Activated CD8-positive, alpha-beta memory T cell treated with anti-CD3 and anti-CD28 coated beads for 24 hours (primary cell): ENCODE measurements around the gene LHX5.

Source experiments
- DNase-seq: peaks from one replicate; pipeline ENCODE4 v3.0.0-alpha.2; 2020

The LHX5 gene

DNA sequence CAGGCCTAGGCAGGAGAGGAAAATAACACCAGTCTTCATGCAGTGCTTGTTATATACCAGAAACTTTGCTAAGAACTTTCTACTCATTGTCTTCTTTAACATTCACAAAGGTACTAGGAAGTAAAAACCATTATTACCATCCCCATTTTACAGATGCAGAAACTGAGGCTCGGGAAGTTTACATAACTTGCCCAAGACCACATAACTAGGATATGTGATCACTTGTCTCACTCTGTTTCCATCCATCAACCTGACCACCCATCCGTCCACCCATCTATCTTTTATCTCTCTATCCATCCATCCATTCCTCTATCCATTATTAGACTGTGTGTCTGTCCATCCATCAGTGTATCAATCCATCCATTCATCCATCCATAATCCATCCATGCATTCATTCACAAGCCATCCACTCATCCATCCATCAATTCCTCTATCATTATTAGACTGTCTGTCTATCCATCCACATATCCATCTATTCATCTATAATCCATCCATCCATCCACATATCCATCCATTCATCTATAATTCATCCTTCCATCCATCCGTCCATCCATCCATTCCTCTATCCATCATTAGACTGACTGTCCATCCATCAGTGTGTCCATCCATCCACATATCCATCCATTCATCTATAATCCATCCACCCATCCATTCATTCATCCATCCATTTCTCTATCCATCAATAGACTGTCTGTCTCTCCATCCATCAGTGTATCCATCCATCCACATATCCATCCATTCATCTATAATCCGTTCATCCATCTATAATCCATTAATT is 33.0 kb downstream of the LHX5 start:
- DNase-seq = no peak

- no peak for DNase-seq
These were observed 34.0 kb downstream of the LHX5 start for GRCh38 chr12:113437729-113438100.

GRCh38 chr12:113436993-113437728 is 34.5 kb downstream of the LHX5 start:
- no peak for DNase-seq

DNA sequence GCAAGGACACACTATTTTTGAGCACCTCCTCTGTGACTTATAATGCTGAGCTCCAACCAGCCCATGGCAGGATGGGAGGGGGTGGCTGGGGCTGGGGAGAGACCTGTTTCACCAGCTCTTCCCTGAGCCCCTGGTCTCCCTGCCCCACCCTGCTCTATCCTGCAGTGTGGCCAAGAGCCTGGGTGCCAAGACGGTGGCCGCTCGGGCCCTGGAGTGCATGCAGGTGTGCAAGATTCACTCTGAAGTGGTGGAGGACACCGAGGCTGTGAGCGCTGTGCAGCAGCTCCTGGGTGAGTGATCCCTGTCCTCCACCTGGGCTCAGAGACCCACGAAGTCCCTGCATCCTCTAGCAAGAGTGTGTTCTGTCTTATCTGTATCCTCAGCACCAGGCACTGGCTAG is 35.1 kb downstream of the LHX5 start:
- DNase-seq = no peak

- DNase-seq = no peak
These were observed 36.3 kb downstream of the LHX5 start for GRCh38 chr12:113435367-113435766.

- no peak for DNase-seq
These were observed 38.7 kb downstream of the LHX5 start for GRCh38 chr12:113432986-113433385.

DNA sequence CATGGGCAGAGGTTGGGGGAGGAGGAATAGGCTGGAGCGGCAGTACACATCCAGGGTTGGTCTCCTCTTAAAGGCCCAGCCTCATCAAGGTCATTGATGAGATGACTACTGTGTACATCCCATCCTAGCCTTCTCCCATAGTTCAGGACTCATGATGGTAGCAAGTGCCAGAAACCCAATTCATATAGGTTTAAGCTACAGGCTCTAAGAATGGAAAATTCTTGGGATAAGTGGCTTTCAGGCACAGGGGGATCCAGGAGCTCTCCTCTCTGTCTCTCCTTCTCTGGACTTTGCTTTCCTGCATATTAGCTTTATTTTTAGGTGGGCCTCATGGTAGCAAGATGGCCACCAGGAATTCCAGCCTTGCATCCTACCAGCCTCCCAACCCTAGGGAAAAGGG is 43.2 kb downstream of the LHX5 start:
- DNase-seq = no peak

GRCh38 chr12:113427882-113428281 is 43.8 kb downstream of the LHX5 start:
- DNase-seq = no peak

GRCh38 chr12:113425960-113426453 is 45.7 kb downstream of the LHX5 start:
- DNase-seq = no peak

DNA sequence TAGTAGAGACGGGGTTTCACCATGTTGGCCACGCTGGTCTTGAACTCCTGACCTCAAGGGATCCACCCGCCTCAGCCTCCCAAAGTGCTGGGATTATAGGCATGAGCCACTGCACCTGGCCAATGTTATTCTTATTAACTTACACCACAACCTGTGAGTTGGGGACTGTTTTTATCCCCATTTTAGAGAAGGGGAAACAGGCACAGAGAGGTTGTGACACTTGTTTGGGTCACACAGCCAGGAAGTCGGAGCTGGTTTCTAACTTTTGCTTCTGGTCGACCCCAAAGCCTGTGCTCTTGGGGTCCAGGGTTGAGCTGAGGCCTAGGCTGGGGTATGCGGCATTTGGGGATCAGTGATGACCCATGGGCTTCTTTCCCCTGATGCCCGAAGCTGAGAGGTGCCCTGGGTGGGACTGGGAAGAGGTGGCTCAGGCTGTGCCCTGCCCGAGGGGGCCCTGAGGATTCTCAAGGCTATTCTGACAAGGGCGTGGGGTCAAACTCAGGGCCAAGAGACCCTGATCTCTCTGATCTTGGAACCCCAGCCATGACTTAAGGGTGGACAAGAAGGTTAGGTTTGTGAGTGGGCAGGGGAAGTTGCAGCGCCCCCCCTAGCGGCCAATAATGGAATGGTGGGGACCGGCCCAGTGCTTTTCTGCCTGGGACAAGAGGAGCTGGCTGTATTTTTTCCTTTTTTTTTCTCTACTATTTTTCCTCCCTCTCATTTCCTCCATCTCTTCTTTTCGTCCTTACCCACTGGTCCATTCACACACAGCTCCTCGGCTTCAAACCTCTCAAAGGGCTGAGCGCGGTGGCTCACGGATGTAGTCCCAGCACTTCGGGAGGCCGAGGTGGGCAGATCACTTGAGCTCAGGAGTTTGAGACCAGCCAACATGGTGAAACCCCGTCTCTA is 46.5 kb downstream of the LHX5 start:
- peak; percentile 79 for DNase-seq

DNA sequence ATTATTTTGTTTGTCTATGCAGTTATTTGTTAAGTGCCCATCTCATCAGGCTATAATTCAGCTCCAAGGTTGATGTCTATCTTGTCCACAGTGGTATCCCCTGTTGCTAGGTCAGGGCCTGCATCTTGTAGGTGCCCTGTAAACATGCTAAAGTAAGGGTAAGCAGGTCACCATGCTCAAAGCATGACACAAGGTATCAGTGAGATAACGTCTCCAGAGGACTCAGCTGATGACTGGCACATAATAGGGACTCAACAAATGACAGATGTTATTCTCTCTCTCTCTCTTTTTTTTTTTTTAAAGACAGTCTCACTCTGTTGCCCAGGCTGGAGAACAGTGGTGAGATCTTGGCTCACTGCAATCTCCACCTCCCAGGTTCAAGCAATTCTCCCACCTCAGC is 47.2 kb downstream of the LHX5 start:
- DNase-seq = no peak

GRCh38 chr12:113422886-113423669 is 48.6 kb downstream of the LHX5 start:
- DNase-seq = no peak

DNA sequence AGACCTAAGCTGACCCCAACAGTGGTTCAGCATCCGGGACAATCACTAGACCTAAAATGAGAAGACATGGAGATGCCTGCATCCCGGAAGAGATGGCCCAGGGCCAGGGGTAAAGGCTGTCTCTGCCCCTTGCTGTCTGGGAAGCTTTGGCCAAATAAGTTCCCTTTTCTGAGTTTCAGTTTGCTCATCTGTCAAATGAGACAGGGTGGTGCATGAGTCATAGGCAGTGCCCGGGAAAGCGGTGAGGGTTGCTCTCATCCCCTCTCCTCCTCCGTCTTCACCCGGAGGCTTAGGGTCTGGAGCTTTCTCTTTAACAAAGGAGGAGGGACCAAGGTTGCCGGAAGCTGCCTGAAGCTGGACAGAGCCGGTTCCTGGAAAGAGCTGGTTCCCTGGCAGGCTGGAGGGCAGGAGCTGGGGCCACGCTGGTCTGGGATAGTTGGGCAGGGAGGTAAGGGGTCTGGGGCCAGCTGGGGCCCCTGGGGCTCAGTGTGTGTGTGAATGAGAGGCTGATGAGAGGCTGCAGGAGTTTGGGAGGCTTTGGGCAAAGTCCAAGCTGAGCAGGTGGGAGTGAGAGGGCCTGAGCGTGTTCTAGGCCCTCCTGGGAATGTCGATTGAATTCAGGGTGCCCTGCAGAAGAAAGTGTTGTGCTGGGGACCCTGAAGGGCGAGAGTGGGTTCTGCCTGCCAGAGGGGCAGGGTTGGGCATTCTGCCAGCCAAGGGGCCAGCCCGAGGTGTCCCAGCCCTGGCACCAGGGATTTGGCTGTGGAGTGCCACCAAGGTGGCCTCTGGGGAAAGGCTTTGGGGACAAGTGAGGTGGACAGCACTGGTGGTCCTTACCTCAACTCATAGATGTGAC is 49.4 kb downstream of the LHX5 start, which contains the start of gene SDSL:
TSS of gene SDSL (plus strand) at position 351 of the 856 bp plus-strand sequence. CDS start 5,603 bp downstream, outside the sequence.
- no peak for DNase-seq

DNA sequence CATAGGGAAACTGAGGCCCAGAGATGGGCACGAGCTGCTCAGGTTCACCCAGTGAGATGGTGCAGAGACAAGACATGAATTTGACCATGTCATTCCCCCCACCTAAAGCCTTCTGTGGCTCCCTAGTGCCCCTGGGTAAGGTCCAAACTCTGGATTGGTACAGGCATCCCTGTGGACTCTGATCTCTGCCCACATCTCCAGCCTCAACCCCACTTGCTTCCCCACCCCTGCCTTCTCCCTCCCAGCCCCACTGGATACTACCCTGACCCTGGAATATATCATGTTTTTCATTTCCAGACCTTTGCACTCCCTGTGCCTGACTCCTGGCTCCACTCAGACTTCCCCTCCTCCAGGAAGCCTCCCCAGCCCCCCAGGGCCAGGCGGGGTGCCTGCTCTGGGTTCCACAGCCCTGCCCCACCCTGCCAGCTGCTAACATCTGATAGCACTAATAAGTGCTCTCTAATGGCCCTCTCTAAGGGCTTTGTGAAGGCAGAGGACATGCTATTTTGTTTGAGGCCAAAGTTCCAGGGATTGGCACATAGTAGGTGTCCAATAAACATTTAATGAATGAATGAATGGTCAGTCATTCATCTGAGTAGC is 50.6 kb downstream of the LHX5 start:
- no peak for DNase-seq

GRCh38 chr12:113418213-113418879 is 53.3 kb downstream of the LHX5 start:
- DNase-seq = no peak

DNA sequence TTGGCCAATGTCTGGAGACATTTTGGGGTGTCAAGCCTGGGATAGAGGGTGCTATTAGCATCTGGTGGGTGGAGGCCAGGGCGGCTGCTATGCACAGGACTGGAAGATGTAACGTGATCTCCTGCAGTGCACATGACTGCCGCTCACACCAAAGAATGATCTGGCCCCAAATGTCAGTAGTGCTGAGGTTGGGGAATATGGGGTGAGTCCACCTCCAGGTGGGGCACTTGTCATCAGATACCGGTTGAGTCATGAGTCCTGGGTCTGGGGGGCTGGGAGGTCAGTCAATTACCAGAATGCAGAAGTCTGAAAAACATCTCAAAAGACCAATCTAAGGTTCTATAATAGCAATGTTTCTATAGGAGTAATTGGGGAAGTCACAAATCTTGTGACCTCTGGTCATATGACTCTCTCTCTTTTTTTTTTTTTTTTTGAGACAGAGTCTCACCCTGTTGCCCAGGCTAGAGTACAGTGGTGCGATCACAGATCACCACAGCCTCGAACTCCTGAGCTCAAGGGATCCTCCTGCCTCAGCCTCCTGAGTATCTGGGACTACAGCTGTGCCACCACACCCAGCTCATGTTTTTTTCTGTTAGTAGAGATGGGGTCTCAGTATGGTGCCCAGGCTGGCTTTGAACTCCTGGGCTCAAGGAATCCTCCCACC is 55.4 kb downstream of the LHX5 start:
- DNase-seq = no peak

GRCh38 chr12:113414519-113415038 is 57.1 kb downstream of the LHX5 start:
- no peak for DNase-seq

DNA sequence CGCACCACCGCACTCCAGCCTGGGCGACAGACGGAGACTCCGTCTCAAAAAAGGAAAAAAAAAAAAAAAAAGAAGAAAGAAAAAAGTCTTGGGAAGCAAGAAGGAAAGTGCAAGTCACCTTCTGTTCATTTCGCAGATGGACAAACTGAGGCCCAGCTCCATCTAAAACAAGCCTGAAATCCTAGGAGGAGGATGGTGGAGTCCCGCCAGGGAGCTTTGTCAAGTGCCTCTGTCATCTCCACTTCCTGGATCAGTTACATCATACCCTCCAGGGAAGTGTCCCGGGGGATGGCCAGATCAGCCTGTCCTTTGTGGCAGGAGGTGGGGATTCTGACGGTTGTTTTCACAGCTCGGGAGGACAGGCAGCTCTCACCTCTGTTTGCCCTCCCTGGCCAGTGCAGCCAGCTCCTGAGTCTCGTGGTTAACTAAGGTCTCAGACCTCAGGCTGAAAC is 58.2 kb downstream of the LHX5 start:
- DNase-seq = no peak
